Measurements from ENCODE around the gene SPI1. TPM values are rescaled to one million over a fixed set of nuclear protein-coding genes. Genes with fewer than 3 reads are reported as not detected.

The SPI1 gene
- total RNA-seq, 3 donors from 2014 or later (not counting 1 experiment from before 2014, with no cell fraction given) = 15.0 to 65.4 (median 55.4) TPM

DNA sequence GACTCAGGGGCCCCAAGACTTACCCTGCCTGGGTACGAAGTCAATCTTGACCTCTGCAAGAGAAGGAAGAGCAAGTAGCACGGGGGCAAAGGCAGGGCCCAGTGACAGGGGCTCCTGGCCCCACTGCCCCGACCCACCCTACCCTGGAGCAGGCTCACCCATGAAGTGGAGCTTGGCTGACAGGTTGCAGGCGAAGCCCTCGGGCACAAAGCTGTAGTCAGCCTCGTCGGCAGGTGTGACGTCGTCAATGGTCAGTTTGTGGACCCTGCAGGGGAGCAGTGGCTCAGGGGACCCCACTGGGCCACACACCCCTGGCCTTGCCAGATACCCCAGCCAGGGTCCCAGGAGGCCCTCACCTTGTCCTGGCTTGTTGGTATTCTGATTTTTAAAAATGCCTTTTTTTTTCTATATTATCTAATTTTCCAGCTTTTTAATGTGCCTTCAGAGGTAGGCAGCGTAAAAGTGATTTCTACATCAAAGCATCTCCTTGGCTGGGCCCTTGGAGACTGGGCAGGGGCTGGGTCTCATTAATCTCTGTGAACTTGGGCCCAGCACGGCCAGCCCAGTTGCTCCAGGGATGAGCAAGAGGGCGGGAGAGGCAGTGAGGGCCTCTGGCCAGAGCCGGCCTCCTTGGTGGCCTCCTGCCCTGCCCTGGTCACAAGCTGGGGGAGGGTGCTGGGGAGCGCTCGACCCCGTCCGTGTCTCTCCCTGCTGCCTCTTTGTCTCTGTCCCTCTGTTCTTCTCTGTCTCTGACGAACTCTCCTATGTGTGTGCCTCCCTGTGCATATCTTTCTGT, 37.2 kb downstream of the SPI1 start:
- no peak overlapping the region for H3K4me3 Mint-ChIP-seq
- no peak for ATAC-seq
- Histone ChIP-seq H3K4me1 (ENCODE audit: control insufficient read depth, insufficient read depth, low read length) (no peaks in the 10 kb centered on the region), H3K36me3 (ENCODE audit: control insufficient read depth, insufficient read depth, low read length) (no peaks in the 10 kb centered on the region), H3K27me3 (ENCODE audit: control insufficient read depth, insufficient read depth, low read length) (no peaks in the 10 kb centered on the region), H3K27ac (ENCODE audit: low read length) (no peak overlapping the region), H3K9me3 (ENCODE audit: control insufficient read depth, insufficient read depth, low read length) (no peaks in the 10 kb centered on the region), H3K4me3 (ENCODE audit: low read length) (no peak overlapping the region)
- no peaks in the 10 kb centered on the region for H3K36me3 Mint-ChIP-seq
- no peaks in the 10 kb centered on the region for H3K9me3 Mint-ChIP-seq
- DNase-seq = no peak
- 87% methylated on average over 18 of the region's 18 CpGs for WGBS (ENCODE audit: insufficient coverage)
- H3K4me1 Mint-ChIP-seq = no peaks in the 10 kb centered on the region
- no peaks in the 10 kb centered on the region for H3K27me3 Mint-ChIP-seq (ENCODE audit: low read depth in 2 of 2)
- TF ChIP-seq, protein P1, sequence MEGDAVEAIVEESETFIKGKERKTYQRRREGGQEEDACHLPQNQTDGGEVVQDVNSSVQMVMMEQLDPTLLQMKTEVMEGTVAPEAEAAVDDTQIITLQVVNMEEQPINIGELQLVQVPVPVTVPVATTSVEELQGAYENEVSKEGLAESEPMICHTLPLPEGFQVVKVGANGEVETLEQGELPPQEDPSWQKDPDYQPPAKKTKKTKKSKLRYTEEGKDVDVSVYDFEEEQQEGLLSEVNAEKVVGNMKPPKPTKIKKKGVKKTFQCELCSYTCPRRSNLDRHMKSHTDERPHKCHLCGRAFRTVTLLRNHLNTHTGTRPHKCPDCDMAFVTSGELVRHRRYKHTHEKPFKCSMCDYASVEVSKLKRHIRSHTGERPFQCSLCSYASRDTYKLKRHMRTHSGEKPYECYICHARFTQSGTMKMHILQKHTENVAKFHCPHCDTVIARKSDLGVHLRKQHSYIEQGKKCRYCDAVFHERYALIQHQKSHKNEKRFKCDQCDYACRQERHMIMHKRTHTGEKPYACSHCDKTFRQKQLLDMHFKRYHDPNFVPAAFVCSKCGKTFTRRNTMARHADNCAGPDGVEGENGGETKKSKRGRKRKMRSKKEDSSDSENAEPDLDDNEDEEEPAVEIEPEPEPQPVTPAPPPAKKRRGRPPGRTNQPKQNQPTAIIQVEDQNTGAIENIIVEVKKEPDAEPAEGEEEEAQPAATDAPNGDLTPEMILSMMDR (IDR thresholded peaks at IDR 0.05) = no peak
- intact Hi-C loops (cut with micrococcal nuclease) = no loop called here
- no peak overlapping the region for H3K27ac Mint-ChIP-seq

DNA sequence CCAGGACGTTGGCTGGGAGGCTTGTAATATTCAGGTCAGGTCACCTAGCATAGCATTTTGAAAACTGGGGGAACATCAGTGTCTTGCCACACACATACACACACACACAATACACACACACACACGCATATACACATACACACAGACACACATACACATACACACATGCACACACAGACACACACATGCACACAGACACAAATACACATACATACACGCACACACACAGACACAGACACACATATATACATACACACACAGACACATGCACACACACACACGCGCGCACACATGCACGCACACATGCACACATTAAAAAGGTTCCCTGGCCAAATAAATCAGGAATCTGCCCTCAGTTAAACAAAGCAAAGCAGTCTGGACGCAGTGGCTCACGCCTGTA, 38.3 kb downstream of the SPI1 start:
- Mint-ChIP-seq H3K27me3 (ENCODE audit: low read depth in 2 of 2) (no peaks in the 10 kb centered on the region), H3K4me1 (no peaks in the 10 kb centered on the region), H3K27ac (no peak overlapping the region), H3K4me3 (no peak overlapping the region), H3K36me3 (no peaks in the 10 kb centered on the region), H3K9me3 (no peaks in the 10 kb centered on the region)
- Histone ChIP-seq H3K27ac (ENCODE audit: low read length) (no peak overlapping the region), H3K9me3 (ENCODE audit: control insufficient read depth, insufficient read depth, low read length) (no peaks in the 10 kb centered on the region), H3K4me3 (ENCODE audit: low read length) (no peak overlapping the region), H3K36me3 (ENCODE audit: control insufficient read depth, insufficient read depth, low read length) (no peaks in the 10 kb centered on the region), H3K27me3 (ENCODE audit: control insufficient read depth, insufficient read depth, low read length) (no peaks in the 10 kb centered on the region), H3K4me1 (ENCODE audit: control insufficient read depth, insufficient read depth, low read length) (no peaks in the 10 kb centered on the region)
- TF ChIP-seq, protein P1 (IDR thresholded peaks at IDR 0.05) = no peak
- intact Hi-C loops (cut with micrococcal nuclease) = no loop called here
- WGBS (ENCODE audit: insufficient coverage) = 91% methylated on average over 9 of the region's 9 CpGs
- no peak for ATAC-seq
- no peak for DNase-seq

DNA sequence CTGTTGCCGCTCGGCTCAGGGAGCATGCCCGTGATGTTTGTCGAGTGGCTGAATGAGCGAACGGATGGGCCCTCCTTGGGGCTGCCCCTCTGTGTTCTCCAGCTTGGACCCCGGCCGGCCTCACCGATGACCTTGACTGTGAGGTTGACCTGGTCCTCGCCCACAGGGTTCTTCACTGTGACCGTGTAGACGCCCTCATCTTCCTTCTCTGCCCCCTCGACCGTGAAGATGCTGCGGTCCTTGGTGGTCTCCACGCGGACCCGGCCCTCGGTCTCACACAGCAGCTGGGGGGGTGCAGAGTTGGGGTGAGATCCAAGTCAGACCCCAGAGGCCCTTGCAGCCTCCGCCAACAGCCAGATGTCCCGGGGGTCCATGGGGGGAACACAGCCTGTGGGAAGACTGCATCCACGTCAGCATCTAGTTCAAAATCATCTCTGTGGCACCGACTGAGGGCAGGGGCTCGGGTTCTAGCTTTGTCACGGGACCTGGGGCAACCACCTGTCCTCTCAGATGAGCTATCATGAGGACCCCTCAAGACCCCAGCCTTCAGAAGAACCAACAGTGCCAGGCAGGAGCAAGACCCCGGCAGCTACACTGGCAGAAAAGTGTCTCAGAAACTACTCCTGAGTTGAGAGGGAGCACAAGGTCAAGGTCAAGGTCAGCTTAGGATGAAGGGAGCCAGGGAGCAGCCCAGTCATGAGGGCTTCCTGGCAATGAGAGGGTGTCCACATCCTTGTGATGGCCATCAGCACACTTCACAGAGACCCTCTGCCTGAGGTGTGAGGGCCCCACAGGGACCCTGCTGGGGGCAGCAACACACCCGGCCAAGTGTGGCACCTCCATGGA, 39.7 kb downstream of the SPI1 start:
- DNase-seq (no peak), ATAC-seq (no peak)
- H3K9me3 ChIP-seq (ENCODE audit: control insufficient read depth, insufficient read depth, low read length) = no peaks in the 10 kb centered on the region
- no peaks in the 10 kb centered on the region for H3K9me3 Mint-ChIP-seq
- no peak overlapping the region for H3K4me3 Mint-ChIP-seq
- H3K4me1 Mint-ChIP-seq = no peaks in the 10 kb centered on the region
- H3K27me3 ChIP-seq (ENCODE audit: control insufficient read depth, insufficient read depth, low read length) = no peaks in the 10 kb centered on the region
- no peaks in the 10 kb centered on the region for H3K36me3 ChIP-seq (ENCODE audit: control insufficient read depth, insufficient read depth, low read length)
- WGBS (ENCODE audit: insufficient coverage) = 93% methylated on average over 27 of the region's 27 CpGs
- no peak overlapping the region for H3K27ac ChIP-seq (ENCODE audit: low read length)
- intact Hi-C loops (cut with micrococcal nuclease) = no loop called here
- TF ChIP-seq, protein P1 (IDR thresholded peaks at IDR 0.05) = no peak
- no peak overlapping the region for H3K4me3 ChIP-seq (ENCODE audit: low read length)
- no peaks in the 10 kb centered on the region for H3K4me1 ChIP-seq (ENCODE audit: control insufficient read depth, insufficient read depth, low read length)
- H3K36me3 Mint-ChIP-seq = no peaks in the 10 kb centered on the region
- H3K27ac Mint-ChIP-seq = no peak overlapping the region
- H3K27me3 Mint-ChIP-seq (ENCODE audit: low read depth in 2 of 2) = no peaks in the 10 kb centered on the region

All from natural killer cell (primary cell).